ENCODE results near the gene CXXC4. TPM values are rescaled to one million over a fixed set of nuclear protein-coding genes. Genes with fewer than 3 reads are reported as not detected.

Gene CXXC4
- total and polyA plus RNA-seq, 2 of the 13 experiments (the other 11 are each of a cell fraction or from before 2014, with no cell fraction given): not detected

GRCh38 chr4:104531390-104531789 lies 36.7 kb upstream of the CXXC4 start (continued):
- TF ChIP-seq ZBTB44 (CRISPR knock-in tag; IDR thresholded peaks at IDR 0.05) (no peak), NPAS2 (CRISPR knock-in tag; IDR thresholded peaks at IDR 0.05; ENCODE audit: borderline replicate concordance) (no peak), CCAR2 (optimal IDR thresholded peaks at IDR 0.05; ENCODE audit: low read depth, low read length) (no peak), ZNF44 (CRISPR knock-in tag; IDR thresholded peaks at IDR 0.05) (no peak), ZBTB10 (CRISPR knock-in tag; IDR thresholded peaks at IDR 0.05; ENCODE audit: borderline replicate concordance) (no peak)

GRCh38 chr4:104530426-104530825 lies 35.7 kb upstream of the CXXC4 start:
- H2AFZ ChIP-seq (ENCODE audit: low read length): no peak overlapping the region
- ATAC-seq (no peak), FAIRE-seq (no peak), DNase-seq (ENCODE audit: low spot score) (no peak)
- H3K4me2 ChIP-seq (ENCODE audit: low read depth, low read length): no peak overlapping the region
- no peaks in the 10 kb centered on the region; a peak in 1 of 5 replicates for H3K27me3 ChIP-seq (ENCODE audit: control insufficient read depth in 1 of 2, insufficient read depth in 2 of 2, low read length in 2 of 2)
- H3K4me3 ChIP-seq (replicated peaks in 1 of 3; ENCODE audit: insufficient read depth in 1 of 3, low read depth in 2 of 3, low read length in 3 of 3): no peak overlapping the region
- in situ Hi-C loops (cut with HindIII; ENCODE audit: extremely low pct_ligation_motif_present, low pct_unique_long_range_greater_than_20kb): no loop called here
- no peaks in the 10 kb centered on the region for H3K4me1 ChIP-seq (ENCODE audit: insufficient read depth, low read length)
- CTCF ChIA-PET (ENCODE audit: low intra/inter-chr PET ratio, low total read pairs): no interaction called here
- intact Hi-C loops (cut with micrococcal nuclease; ENCODE audit: unreplicated experiment): no loop called here
- no peaks in the 10 kb centered on the region for H3K9me3 ChIP-seq (ENCODE audit: low read length)
- H4K20me1 ChIP-seq (ENCODE audit: insufficient read depth, low read length): no peaks in the 10 kb centered on the region
- POLR2A ChIA-PET: no interaction called here
- H3K27ac ChIP-seq (ENCODE audit: extremely low read length, insufficient read depth, low read length): no peak overlapping the region
- no peaks in the 10 kb centered on the region for H3K79me2 ChIP-seq (ENCODE audit: insufficient read depth, low read length)
- no TSS peak for BruUV-seq (replicated peaks)
- WGBS (ENCODE audit: low lambda C conversion rate): 12% methylated on average over 2 of the region's 2 CpGs
- H3K36me3 ChIP-seq (replicated peaks in 1 of 2; ENCODE audit: control insufficient read depth in 1 of 2, insufficient read depth in 2 of 2, low read length in 2 of 2): no peaks in the 10 kb centered on the region
- no peak overlapping the region for H3K9ac ChIP-seq (ENCODE audit: insufficient read depth, low read depth, low read length)
- no peak for TF ChIP-seq CSRNP2 (CRISPR knock-in tag; conservative IDR thresholded peaks at IDR 0.05; ENCODE audit: low read depth)
- TF ChIP-seq ZNF34 (CRISPR knock-in tag; IDR thresholded peaks at IDR 0.05; ENCODE audit: borderline replicate concordance): no peak
- no peak for TF ChIP-seq KLF6 (CRISPR knock-in tag; IDR thresholded peaks at IDR 0.05)
- no peak for TF ChIP-seq KDM5A (IDR thresholded peaks at IDR 0.05; ENCODE audit: borderline replicate concordance, low read length)
- no peak for TF ChIP-seq CBX1 (IDR thresholded peaks at IDR 0.05; ENCODE audit: low read depth)
- TF ChIP-seq RELA (CRISPR knock-in tag; IDR thresholded peaks at IDR 0.05): no peak
- TF ChIP-seq DNMT1 (CRISPR knock-in tag; IDR thresholded peaks at IDR 0.05): no peak
- no peak for TF ChIP-seq MAFK (conservative IDR thresholded peaks at IDR 0.05 in 1 of 2, IDR thresholded peaks at IDR 0.05 in 1 of 2; ENCODE audit: low read length in 2 of 2)
- TF ChIP-seq ZNF281 (CRISPR knock-in tag; IDR thresholded peaks at IDR 0.05; ENCODE audit: borderline replicate concordance): no peak

All from HepG2 (cell line).